HG03439 (cell line): ENCODE results near the gene CELF4.
"Not testable (repeated sequence)": the region's sequence is repeated elsewhere in the genome, so short reads cannot be mapped to it uniquely, and the experiment has no call there.

Experiments used
- ATAC-seq: cut with Tn5 transposase; IDR thresholded peaks from one replicate; pipeline ENCODE4 v1.9.1; 2021; ENCODE audit warnings: mild to moderate bottlenecking, moderate library complexity; ENCODE audit not compliant: unreplicated experiment

The CELF4 gene

GRCh38 chr18:37476182-37476581 is 89.4 kb downstream of the CELF4 start:
- no peak for ATAC-seq

- no peak for ATAC-seq
Observed at GRCh38 chr18:37473195-37473840, 92.3 kb downstream of the CELF4 start.

- no peak for ATAC-seq
Observed at GRCh38 chr18:37471637-37472036, 94.0 kb downstream of the CELF4 start.

- ATAC-seq: no peak
Observed at GRCh38 chr18:37470986-37471385, 94.6 kb downstream of the CELF4 start.

- no peak for ATAC-seq
Observed at GRCh38 chr18:37467002-37467662, 98.5 kb downstream of the CELF4 start.

- no peak for ATAC-seq
Observed at GRCh38 chr18:37465958-37466357, 99.6 kb downstream of the CELF4 start.

- no peak for ATAC-seq
Observed at GRCh38 chr18:37464257-37464656, 101.3 kb downstream of the CELF4 start.

GRCh38 chr18:37461329-37461728 is 104.3 kb downstream of the CELF4 start:
- ATAC-seq: not testable (repeated sequence)

- no peak for ATAC-seq
Observed at GRCh38 chr18:37460604-37461003, 105.0 kb downstream of the CELF4 start.

- no peak for ATAC-seq
Observed at GRCh38 chr18:37458697-37459096, 106.9 kb downstream of the CELF4 start.

GRCh38 chr18:37457753-37458152 is 107.8 kb downstream of the CELF4 start:
- no peak for ATAC-seq

GRCh38 chr18:37457341-37457740 is 108.3 kb downstream of the CELF4 start:
- ATAC-seq: no peak

- ATAC-seq: no peak
Observed at GRCh38 chr18:37456873-37457272, 108.7 kb downstream of the CELF4 start.

GRCh38 chr18:37456395-37456794 is 109.2 kb downstream of the CELF4 start:
- ATAC-seq: no peak

GRCh38 chr18:37453752-37454151 is 111.8 kb downstream of the CELF4 start:
- no peak for ATAC-seq

GRCh38 chr18:37452682-37453385 is 112.8 kb downstream of the CELF4 start:
- ATAC-seq: no peak

GRCh38 chr18:37452015-37452414 is 113.6 kb downstream of the CELF4 start:
- no peak for ATAC-seq

GRCh38 chr18:37451239-37451825 is 114.3 kb downstream of the CELF4 start:
- no peak for ATAC-seq

GRCh38 chr18:37450434-37451132 is 115.0 kb downstream of the CELF4 start:
- ATAC-seq: no peak

GRCh38 chr18:37449618-37450017 is 116.0 kb downstream of the CELF4 start:
- no peak for ATAC-seq

GRCh38 chr18:37448946-37449345 is 116.7 kb downstream of the CELF4 start:
- ATAC-seq: no peak
